Choroid plexus epithelial cell (primary cell): ENCODE results near the gene SF3A1.

Source experiments
- DNase-seq: peaks from one replicate; pipeline ENCODE4 v3.0.0-alpha.2; 2010; ENCODE audit warnings: low read depth
- H3K4me3 ChIP-seq: 2 replicates; pipeline ENCODE4 v1.5.1; 2011; ENCODE audit warnings: low read depth, mild to moderate bottlenecking, control low read depth, low read length, moderate library complexity
- CTCF ChIP-seq: conservative IDR thresholded peaks from 2 replicates; pipeline ENCODE4 v1.5.1; 2011; ENCODE audit warnings: low read depth, mild to moderate bottlenecking, control low read depth, inconsistent platforms, low read length, moderate library complexity

SF3A1 gene

GRCh38 chr22:30400159-30400558 lies 43.5 kb upstream of the SF3A1 start:
- no peak for TF ChIP-seq CTCF
- no peak for DNase-seq
- H3K4me3 ChIP-seq, result no peak overlapping the region

GRCh38 chr22:30399718-30400117 lies 43.0 kb upstream of the SF3A1 start:
- H3K4me3 ChIP-seq, result no peak overlapping the region
- no peak for TF ChIP-seq CTCF
- DNase-seq, result no peak

- TF ChIP-seq CTCF, result no peak
- H3K4me3 ChIP-seq, result peak overlapping the region; percentile 87
- DNase-seq, result no peak
Observed at GRCh38 chr22:30398685-30399680, 42.3 kb upstream of the SF3A1 start.

- DNase-seq, result no peak
- peak overlapping the region; percentile 87 for H3K4me3 ChIP-seq
- no peak for TF ChIP-seq CTCF
Observed at GRCh38 chr22:30397656-30398635, 41.3 kb upstream of the SF3A1 start.

- no peak for TF ChIP-seq CTCF
- DNase-seq, result peak; percentile 35
- H3K4me3 ChIP-seq, result peak within 1 kb of the TSS; percentile 87
Observed at GRCh38 chr22:30396871-30397655, 40.4 kb upstream of the SF3A1 start, which contains the start of gene SEC14L2. Gene SEC14L2, plus strand, starts transcription at chr22:30397018. Its CDS starts 99 bp downstream, at chr22:30397117.

- no peak overlapping the region for H3K4me3 ChIP-seq
- no peak for DNase-seq
- no peak for TF ChIP-seq CTCF
Observed at GRCh38 chr22:30393885-30394284, 37.2 kb upstream of the SF3A1 start.
